Measurements from ENCODE around the gene TEKTIP1.
"Not testable (repeated sequence)": the region's sequence is repeated elsewhere in the genome, so short reads cannot be mapped to it uniquely, and the experiment has no call there.

Gene TEKTIP1

DNA sequence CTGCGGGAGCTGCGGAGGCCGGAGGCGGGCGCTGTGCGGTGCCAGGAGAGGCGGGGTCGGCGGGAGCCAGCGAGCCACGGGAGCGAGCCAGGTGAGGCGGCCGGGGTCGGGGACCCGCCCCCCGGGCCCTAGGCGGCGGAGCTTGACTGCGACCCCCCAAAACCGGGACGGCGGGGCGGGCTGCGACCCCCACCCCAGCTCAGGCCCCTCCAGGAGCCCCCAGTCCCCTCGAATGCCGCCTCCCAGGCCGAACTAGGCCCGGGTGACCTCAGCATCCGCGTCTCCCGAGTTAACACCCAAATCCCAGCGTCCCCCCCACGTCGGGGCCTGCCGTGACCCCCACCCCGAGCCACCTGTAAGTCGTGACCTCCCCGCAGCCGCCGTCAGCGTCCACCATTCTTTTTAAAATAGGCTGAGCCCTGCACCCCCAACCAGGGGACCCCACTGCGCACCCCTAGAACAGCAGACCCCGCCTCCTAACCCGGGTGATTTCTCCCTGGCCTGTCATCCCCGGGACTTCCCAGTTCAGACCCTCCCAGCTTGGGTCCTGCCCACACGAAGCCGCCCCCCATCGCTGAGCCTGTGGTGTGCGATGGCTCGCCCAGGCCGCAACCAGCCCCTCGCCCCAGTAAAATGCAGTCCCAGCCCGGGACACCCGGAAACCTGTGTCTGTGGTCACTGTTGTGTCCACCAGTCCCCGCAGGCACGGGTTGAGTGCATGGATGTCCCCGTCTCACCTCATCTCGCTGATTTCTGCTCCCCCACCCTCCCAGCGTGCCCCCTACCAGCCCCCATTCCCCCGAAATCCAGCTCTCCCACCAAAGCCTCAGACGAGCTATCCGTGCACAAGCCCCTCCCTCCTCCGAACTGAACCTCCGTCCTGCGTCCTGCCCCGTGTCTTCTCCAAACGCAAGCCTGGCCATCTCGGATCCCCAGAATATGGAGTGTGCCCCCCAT is 32.3 kb upstream of the TEKTIP1 start:
- DNase-seq (ENCODE audit: low read depth) = no peak
- H3K4me3 ChIP-seq (ENCODE audit: low read depth, low read length) = peak overlapping the region; percentile 82

DNA sequence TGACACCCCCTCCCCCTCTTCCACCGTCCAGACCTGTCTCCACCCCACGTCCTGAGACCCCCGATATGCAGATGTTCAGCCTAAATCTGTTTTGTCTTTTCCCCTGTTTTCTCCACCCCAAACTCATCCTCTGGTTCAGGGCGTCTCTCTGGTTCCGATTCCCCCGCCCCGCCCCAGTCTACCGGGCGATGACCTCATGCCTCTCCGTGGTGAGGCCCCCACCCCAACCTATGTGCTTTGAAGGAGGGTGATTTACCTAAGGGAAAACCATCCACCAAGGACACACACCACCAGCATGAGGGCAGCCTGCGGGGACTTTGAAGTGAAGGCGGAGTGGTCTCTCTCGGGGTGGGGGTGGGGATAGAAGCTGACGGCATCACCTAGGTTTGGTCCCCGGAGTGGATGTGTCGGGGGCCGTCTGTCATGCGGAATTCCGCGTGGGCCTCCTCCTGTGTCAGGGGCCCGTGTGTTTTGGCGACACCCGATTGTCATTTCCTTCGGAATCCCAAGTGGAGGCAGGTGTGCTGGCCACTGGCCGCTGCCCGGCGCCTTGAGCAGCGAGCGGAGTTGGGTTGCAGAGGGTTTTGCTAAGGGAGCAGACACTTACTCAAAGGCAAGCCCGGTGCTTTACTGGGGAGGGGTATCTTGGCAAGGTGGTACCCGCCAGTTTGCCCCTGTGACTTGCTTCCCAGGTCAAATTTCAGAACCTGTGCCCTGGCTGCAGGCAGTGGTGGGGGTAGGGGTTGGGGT is 31.4 kb upstream of the TEKTIP1 start:
- peak overlapping the region; percentile 82 for H3K4me3 ChIP-seq (ENCODE audit: low read depth, low read length)
- DNase-seq (ENCODE audit: low read depth) = no peak

DNA sequence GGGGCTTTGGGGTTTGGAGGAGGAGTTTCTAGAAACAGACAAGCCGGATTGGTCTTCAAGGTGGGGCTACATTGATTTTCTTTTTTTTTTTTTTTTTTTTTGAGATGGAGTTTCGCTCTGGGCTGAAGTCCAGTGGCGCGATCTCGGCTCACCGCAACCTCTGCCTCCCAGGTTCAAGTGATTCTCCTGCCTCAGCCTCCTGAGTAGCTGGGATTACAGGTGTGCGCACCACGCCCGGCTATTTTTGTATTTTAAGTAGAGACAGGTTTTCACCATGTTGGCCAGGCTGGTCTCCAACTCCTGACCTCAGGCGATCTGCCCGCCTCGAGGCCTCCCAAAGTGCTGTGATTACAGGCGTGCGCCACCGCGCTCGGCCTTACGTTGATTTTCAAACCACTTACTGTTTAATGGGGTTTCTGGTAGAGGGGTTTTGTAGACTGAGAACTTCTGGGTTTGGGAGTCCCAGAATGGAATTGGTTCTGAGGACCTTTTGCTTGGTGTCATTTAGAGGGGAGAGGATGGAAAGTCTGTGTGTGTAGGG is 30.8 kb upstream of the TEKTIP1 start:
- DNase-seq (ENCODE audit: low read depth); H3K4me3 ChIP-seq (ENCODE audit: low read depth, low read length): not testable (repeated sequence)

DNA sequence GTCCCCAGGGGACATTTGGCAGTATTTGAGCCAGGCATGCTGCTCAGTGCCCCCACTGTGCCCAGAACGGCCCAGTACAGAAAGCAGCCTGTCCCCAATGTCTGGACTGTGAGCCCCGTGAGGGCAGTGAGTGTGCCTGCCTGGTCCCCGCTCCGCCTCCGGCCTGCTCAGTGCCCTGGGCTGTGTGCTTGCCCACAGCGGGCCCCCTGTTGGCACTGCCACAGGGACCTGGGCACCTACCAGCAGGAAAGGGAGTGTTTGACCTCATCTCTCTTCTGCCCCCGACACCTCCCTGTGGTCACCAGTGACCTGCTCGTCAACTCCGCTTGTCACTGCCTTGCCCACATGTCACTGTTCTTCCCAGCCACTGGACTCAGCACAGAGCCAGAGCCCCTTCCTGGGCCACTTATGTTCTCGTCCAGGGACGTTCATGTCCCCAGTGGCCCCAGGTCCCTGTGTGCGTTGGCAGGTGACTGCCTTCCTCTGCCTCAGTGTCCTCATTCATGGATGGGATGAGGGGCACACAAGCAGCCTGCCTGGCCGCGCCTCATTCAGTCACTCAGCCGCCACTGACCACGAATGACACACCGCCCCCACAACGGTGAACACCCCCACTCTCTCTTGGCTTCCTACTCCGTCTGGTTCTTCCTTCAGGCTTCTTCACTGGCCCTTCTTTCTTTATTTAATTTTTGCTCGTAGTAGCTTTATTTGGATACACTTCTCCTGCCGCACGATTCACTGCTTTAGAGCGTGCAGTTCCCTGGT is 30.0 kb upstream of the TEKTIP1 start:
- H3K4me3 ChIP-seq (ENCODE audit: low read depth, low read length) = no peak overlapping the region

DNA sequence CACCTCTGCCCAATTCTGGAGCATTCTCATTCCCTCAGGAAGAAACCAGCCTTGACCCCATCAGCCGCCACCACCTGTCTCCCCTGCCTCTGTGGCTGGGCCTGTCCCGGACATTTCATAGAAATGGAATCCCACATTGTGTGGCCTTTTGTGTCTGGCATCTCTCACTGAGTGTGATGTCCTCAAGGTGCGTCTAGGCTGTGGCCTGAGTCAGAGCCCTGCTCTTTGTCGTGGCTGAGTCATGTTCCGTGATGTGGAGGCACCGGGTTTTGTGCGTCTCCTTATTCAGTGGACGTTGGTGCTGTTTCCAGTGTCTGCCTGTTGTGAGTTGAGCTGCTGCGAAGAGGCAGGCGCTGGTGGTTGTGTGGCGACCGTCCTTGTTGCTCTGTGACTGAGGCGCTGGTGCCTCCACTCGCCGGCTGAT is 29.4 kb upstream of the TEKTIP1 start:
- H3K4me3 ChIP-seq (ENCODE audit: low read depth, low read length) = no peak overlapping the region
- DNase-seq (ENCODE audit: low read depth) = no peak

More for the DNA sequence above, 30.0 kb upstream of the TEKTIP1 start:
- no peak for DNase-seq (ENCODE audit: low read depth)

DNA sequence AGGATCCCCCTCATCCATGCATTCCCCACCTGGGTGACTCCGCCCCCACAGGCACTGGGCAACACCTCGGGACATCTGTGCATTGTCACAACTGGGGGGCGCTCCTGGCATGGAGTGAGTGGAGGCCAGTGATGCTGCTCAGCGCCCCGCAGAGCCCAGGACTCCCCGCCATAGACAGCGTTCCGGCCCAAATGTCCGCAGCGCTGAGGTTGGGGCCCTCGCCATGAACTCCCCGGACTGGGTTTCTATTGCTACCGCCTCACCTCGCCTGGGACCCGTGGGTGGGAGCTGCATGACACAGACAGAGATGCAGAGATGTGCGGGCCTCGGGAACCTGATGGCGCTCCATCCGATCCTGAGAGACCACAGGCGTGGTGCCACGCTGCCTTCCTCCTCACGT is 28.2 kb upstream of the TEKTIP1 start:
- H3K4me3 ChIP-seq (ENCODE audit: low read depth, low read length) = no peak overlapping the region
- no peak for DNase-seq (ENCODE audit: low read depth)

DNA sequence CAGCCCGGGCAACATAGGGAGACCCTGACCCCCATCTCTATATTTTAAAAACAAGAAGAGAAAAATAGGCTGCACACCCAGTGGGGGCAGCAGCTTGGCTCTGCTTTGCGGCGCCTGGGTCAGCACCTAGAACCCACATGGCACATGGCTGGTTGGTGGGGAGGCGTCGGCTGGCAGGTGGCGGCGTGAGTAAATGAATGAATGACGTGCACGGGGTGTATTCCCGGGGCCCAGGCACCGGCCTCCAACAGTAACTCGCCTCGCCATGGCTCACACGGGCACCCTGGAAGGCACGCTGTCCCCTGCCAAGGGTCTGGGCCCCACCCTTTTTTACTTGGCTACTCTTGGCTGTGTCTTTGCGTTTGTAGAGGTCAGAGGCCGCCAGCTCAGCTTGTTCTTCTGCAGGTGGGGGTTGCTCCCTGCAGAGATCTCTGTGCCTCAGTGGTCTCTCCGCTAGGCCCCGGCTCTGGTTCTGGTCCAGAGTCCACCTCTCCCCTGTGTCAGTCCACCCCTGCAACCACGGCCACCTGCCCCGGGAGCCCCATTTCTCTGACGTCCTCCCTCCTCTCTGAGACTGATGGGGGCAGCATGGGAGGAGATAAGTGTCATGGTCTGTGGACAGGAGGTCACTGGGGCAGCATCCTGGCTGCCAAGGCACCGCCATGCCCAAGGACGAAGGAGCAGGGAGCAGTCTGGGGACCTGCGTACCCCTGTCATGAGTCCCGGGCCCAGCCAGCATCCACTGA is 27.3 kb upstream of the TEKTIP1 start:
- H3K4me3 ChIP-seq (ENCODE audit: low read depth, low read length) = no peak overlapping the region
- no peak for DNase-seq (ENCODE audit: low read depth)

DNA sequence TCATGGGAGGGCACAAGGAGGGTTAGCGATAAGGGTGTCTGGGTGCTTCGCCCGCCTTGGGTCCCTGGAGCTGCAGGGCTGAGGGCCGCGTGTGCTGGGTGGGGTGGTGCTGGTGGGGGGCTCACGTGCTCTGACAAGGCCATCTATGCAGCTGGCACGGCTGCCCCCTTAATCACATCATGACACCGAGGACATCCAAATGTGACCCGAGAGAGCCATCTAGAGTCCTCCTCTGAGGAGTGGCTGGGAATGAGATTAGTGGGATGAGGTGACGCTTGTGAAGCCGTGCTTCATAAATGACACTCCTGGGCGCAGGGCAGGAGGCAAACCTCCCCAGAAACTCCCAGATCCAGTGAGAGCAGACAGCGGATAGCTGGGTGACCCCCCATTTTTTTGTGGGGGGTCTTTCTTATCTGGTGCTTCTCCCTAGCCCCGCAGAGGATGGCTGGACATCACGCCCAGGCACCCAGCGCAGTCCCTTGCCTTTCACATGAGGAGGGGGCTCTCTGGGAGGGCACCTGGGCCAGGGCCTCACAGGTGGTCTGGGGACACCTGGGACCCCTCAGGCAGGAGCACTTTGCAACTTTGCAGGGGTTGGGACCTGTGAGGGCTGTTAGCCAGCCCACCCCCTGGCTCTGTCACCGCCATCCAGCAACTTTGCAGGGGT is 26.3 kb upstream of the TEKTIP1 start:
- DNase-seq (ENCODE audit: low read depth) = no peak

DNA sequence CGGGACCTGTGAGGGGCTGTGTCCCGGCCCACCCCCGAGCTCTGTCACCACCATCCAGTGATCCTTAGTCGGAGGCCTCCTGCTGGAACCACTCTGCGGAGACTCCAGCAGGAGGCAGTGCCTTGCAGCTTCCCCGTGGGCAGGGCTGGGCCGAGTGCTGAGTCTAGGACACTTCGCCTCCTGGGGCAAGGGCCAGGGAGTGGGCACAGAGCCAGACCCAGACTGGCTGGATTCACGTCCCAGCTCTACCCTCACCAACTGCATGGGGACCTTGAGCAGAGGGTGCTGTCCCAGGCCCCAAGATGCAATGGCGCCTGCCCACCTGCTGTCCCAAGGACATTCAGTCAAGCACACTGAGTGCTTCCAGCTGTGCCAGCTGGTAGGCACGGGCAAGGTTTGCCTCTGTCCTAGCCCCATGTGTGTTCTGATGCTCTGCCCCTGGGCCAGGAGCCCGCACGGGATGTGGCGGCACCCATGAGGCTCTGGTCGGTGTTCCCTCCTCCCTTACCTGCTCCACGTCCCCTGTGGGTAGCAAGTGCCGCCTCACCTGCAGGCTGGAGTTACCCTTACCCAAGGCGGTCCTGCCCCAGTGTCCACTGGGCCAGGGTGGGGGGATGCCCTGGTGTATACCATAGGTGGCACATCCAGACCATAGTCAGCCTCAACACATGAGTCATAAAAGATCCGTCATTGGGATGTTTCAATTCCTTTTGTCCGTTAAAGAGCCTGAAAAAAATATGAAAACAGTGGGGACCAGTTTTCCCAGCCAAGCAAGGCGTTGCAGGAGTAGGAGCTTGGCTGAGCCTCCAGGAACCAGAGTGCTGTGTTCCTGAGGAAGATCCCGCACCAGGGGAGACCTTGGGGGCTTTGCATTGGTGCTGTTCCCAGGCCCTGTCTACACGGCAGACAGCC is 25.5 kb upstream of the TEKTIP1 start:
- H3K4me3 ChIP-seq (ENCODE audit: low read depth, low read length) = no peak overlapping the region
- no peak for DNase-seq (ENCODE audit: low read depth)

More for the DNA sequence above, 26.3 kb upstream of the TEKTIP1 start:
- H3K4me3 ChIP-seq (ENCODE audit: low read depth, low read length) = no peak overlapping the region

DNA sequence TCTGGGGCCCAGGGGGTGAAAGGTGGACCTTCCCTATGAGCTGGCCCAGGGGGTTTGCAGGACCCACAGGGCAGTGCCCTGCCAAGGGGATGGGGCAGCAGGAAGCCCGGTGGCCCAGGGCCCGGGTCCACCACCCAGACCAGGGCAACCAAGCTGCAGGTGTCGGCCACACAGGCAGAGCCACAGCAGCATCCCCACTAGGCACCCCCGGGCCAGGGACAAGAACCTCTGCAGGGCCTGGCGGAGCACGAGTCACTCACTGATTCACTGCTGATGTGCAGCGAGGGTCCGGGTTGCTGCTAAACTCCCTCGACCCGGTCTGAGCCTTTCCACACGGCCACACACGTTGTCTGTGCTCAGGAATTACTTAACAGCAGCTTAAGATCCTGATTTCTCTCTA is 24.0 kb upstream of the TEKTIP1 start:
- DNase-seq (ENCODE audit: low read depth) = no peak
- no peak overlapping the region for H3K4me3 ChIP-seq (ENCODE audit: low read depth, low read length)

DNA sequence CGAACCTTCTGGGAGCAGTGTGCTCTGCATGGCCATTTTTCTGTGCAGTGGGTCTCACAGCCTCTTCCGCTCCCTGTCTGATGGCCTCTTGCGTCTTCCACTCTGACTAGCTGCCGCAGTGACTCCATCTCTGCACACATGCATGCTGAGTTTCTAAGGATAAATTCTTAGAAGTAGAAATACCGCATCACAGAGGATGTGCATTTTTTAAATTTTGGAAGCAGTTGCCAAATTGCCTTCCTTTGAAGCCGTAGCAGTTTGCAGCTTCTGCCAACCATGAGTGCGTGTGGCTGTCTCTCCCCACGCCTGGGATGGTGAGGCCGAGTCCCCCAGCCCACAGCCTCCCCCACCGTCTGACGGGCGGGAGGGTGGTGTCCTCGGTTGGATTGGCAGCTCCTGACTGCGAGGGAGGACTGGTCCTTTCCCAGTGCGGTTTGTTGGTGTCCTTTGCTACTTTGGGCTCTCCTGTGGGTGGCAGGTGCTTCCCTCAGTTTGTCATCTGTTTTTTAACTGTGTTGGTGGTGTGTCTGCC is 23.0 kb upstream of the TEKTIP1 start:
- DNase-seq (ENCODE audit: low read depth) = no peak
- no peak overlapping the region for H3K4me3 ChIP-seq (ENCODE audit: low read depth, low read length)

DNA sequence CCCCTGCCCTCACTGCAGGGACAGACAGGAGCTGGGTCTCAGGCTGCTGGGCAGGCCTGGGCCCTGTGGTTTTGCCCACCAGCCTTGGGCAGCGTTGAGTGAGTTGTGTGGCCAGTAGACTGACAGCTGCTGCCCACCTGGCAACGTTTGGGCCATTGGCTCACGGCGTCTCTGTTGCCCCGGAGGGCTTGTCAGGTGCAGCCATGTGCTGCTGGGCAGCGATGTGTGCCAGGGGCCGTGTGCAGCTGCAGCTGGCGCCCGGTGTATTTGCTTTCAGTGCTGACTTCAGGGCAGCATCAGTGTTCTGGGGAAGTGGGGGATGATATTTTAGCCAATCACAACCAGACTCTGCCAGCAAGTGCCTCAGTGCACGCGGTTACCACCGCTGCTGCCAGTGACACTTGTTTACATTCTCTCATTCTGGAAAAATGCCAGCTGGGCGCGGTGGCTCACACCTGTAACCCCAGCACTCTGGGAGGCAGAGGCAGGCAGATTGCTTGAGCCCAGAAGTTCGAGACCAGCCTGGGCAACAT is 22.2 kb upstream of the TEKTIP1 start:
- DNase-seq (ENCODE audit: low read depth) = no peak
- no peak overlapping the region for H3K4me3 ChIP-seq (ENCODE audit: low read depth, low read length)

DNA sequence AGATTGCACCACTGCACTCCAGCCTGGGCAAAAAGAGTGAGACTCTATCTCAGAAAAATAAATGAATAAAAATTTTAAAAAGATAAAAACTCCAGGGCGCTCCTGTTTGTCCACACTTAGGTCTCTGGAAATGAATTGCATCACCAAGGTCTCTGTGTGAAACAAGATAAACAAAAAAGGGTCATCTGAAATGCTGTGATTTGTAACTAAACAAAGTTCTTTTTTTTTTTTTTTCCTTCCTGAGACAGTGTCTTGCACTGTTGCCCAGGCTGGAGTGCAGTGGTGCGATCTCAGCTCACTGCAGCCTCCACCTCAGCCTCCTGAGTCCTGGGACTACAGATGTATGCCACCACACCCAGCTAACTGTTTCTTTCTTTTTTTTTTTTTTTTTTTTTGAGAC is 21.3 kb upstream of the TEKTIP1 start:
- no peak for DNase-seq (ENCODE audit: low read depth)

DNA sequence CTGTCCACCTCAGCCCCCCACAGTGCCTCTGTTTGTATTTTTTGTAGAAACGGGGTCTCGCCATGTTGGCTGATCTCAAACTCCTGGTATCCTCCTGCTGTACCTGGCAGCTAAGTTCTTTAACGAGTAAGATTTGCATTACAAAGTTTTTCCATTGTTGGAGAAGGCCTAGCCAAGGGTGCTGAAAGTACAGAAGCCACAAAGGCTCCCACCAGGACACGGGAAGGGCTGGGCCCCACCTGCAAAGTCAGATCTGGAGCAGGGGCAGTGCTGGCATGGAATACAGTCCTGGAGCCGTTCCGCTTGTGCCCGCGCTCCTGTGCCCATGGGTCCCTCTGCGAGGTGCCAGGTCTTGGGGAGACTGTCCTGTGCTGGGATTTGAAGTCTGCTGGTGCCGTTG is 20.7 kb upstream of the TEKTIP1 start:
- no peak for DNase-seq (ENCODE audit: low read depth)
- H3K4me3 ChIP-seq (ENCODE audit: low read depth, low read length) = no peak overlapping the region

More for the DNA sequence above, 21.3 kb upstream of the TEKTIP1 start:
- H3K4me3 ChIP-seq (ENCODE audit: low read depth, low read length) = no peak overlapping the region

DNA sequence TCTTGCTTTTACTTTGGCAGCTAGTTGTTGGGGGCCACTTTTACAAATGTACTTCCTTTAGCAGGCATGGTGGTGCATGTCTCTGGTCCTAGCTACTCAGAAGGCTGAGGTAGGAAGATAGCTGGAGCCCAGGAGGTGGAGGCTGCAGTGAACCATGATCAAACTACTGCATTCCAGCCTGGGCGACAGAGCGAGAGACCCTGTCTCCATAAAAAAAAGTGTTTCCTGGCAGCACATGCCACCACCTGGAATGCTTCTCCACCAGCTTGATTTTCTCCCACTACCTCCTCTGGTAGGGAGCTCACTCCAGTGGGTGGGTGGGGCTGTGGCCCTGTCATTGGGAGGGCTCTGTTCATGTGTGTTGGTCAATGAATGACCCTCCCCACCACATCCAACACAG is 20.3 kb upstream of the TEKTIP1 start:
- no peak overlapping the region for H3K4me3 ChIP-seq (ENCODE audit: low read depth, low read length)
- DNase-seq (ENCODE audit: low read depth) = no peak

DNA sequence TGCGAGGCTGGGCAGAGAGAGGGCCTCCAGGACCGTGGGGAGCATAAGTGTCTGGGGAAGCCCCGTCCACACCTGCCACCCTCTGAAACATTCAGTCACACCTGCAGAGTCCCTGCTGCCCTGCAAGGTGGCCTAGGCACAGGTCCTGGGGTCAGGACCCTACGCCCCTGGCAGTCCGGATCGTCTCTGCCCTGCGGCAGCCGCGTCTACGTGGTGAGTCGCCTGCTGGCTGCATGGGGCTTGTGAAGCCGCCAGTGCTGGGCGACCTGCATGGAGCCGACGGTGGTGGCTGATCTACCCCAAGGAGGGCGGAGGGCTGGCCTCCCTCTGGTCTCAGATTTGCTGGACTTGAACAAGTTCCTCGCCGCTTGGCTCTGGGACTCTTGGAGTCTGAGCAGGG is 19.8 kb upstream of the TEKTIP1 start:
- no peak for DNase-seq (ENCODE audit: low read depth)
- no peak overlapping the region for H3K4me3 ChIP-seq (ENCODE audit: low read depth, low read length)
